LHCN-M2 (cell line): ENCODE results near the gene TMEM31. TPM values are rescaled to one million over a fixed set of nuclear protein-coding genes. Genes with fewer than 3 reads are reported as not detected.

Source experiments
- DNase-seq: peaks from one replicate; pipeline ENCODE4 v3.0.0-alpha.2; 2012; ENCODE audit warnings: low read depth
- polyA plus RNA-seq: library from polyadenylated mRNA; unstranded; fragments of >200 nt; gene quantifications from one replicate; pipeline ENCODE4 v1.2.1, GENCODE V29; 2012; ENCODE audit warnings: missing spikeins
- total RNA-seq: library from RNA; depleted of rRNA; stranded (reverse); fragments of >200 nt; gene quantifications from 2 replicates; pipeline ENCODE4 v1.2.3, GENCODE V29; 2014; rRNA removed

The TMEM31 gene
- total RNA-seq: not detected in 2 replicates
- 0.09 TPM for polyA plus RNA-seq

GRCh38 chrX:103710609-103711008, at the start of gene TMEM31:
Gene TMEM31, plus strand, starts transcription at chrX:103710909. Its CDS starts 1,350 bp downstream, at chrX:103712259.
- DNase-seq: no peak

- no peak for DNase-seq
Observed at GRCh38 chrX:103663981-103664762, 46.5 kb upstream of the TMEM31 start.

DNA sequence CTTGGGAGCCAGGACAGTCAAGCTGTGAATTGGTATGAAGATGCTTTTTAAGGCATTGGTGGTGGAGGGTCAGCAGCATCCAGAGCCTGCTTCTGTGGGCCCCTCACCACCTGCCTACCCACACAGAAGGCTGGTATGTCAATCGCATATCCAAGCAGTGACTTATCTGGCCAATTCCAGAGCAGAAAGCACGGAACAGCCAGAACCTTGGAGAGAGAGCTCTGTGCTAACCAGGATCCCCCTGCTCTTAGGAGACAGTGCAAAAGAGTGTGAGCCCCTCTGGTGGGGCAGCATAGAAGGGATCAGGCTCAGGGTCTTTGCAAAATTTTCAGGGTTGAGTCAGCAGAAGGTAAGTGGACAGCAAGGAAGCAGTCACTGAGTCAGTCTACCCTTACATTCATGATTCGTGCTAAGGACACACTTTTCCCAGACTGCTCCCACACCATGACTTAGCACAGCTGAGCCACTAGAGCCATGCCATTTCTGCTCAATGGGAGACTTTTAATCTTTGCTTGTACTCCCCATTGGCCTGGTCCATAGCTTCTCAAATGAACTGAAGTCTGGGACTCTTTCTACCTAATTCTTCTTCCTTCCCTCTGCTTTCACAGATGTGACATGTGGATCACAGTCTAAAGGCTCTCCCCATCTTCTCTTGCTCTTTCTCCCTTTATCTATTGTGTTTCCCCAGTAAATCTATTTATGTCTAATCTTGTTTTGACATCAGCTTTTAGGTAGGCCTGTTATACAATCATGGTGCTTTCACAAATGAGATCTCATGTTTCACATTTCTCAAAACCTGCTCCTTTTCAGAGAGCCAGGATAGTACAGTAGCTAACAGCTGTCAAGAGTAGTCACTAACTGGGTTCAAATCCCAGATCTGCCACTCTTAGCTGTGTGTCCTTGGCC, 44.3 kb upstream of the TMEM31 start:
- DNase-seq: no peak

- DNase-seq: no peak
Observed at GRCh38 chrX:103669745-103670144, 41.0 kb upstream of the TMEM31 start.

GRCh38 chrX:103674531-103675454, 35.9 kb upstream of the TMEM31 start:
- no peak for DNase-seq

GRCh38 chrX:103678199-103678993, 32.3 kb upstream of the TMEM31 start:
- no peak for DNase-seq

DNA sequence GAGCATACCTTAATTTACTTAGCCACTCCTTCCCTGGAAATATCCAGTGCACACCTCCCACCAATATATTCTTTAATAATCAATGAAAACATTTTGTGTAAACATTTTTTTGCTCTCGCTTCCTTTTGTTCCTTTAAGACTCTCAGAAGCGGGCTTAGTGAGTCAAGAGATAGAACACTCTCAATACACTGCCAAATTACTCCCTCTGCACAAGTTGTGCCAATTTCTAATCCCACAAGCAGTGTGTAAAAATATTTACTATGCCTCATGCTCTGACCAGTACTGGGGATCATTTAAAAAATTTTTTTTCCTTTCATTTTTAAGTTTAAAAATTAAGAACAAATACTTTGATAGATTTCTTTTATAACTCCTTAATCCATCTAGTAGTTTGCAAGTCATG, 29.3 kb upstream of the TMEM31 start:
- DNase-seq: no peak

- no peak for DNase-seq
Observed at GRCh38 chrX:103685396-103685795, 25.3 kb upstream of the TMEM31 start.

GRCh38 chrX:103686199-103687072, 24.3 kb upstream of the TMEM31 start, which contains the start of gene MORF4L2:
Gene MORF4L2, minus strand, starts transcription at chrX:103686699. Its CDS starts 9,672 bp downstream, at chrX:103677027.
- DNase-seq: peak; percentile 98

DNA sequence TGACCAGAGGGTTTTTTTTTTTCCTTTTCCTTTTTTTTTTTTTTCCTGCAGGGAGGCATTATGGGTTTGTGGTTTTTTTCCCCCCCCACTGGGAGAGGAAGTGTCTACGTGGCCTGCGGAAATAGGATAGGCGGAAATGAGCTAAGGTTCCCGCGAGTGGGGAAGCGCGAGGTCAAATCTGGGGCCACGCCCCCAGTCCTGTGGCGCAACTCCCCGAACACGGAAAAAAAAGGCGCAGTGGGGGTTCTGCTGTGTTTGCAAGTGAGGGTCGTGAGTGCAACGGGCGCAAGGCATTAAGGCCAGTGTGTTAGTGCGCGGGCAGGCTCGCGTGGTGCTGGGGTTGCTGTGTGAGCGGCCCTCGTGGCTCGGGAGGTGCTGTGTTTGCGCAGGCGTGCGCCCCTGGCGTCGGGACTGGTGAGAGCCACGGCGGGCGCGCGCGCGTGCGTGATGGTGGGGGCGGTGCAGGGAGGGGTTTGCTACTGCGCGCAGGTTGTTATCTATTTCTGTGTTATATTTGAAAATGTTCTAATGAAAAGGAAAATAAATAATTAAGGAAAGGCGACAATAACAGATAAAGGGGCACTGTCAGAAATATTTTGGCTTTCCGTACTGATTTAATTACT, 23.5 kb upstream of the TMEM31 start:
- DNase-seq: no peak

DNA sequence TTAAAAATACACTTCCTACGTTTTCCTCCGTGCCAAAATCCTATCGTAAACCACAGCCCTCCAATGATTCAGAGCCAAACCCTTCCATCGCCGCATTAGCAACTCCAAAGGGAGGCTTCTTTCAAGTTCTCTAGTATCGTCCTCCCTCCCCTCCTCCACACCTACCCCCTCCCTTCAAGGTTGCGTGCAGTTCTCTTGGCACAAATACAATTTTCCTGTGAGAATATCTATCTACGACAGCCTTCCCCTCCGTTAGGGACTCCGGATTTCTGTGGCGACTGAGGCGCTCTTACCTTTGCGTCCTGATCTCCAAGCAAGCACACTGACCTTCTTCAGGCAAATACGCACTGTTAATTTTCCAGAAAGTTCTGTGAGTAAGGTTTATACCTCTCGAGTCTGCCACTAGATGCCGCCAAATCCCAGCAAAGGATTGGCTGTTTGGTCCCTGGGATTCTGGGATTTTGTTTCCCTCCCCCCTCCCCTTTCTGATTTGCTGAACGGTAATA, 23.0 kb upstream of the TMEM31 start:
- peak; percentile 76 for DNase-seq

DNA sequence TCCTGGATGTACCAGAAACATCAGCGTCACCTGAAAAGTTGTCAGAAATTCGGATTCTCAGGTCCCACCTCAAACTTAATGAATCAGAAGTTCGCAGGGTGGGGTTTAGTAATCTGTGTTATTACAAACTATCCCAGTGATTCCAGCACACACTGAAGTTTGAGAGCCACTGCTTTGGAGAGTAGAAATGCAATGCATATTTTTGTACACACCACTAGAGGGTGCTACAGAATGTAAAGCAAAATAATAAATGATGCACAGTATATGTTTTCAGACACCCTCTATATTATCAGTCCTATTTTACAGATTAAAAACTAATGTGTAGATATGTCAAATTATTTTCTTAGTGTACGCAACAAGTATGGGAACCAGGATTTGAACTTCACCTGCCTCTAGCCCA, 21.8 kb upstream of the TMEM31 start:
- peak; percentile 30 for DNase-seq

GRCh38 chrX:103691059-103691458, 19.6 kb upstream of the TMEM31 start:
- no peak for DNase-seq

DNA sequence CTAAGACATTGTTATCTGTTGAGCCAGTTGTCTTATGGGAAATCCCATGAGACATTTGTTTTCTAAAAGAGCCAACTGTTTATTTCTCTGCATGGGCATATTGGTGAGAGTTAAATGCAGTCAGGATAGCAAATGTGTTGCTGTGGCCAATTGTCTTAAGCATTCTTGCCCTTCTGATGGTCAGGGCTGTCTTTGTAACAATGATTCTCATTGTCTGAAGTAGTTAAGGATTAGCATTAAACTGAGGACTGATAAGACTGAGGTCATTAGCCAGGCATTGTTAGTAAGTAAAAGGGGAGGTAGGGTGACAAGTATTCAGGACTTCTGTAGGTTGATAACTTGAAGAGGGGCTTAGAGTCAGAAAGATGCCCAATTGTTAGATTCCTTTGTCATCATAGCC, 13.0 kb upstream of the TMEM31 start:
- DNase-seq: no peak

GRCh38 chrX:103699243-103699642, 11.5 kb upstream of the TMEM31 start:
- DNase-seq: no peak

GRCh38 chrX:103704863-103705262, 5.8 kb upstream of the TMEM31 start:
- DNase-seq: no peak

DNA sequence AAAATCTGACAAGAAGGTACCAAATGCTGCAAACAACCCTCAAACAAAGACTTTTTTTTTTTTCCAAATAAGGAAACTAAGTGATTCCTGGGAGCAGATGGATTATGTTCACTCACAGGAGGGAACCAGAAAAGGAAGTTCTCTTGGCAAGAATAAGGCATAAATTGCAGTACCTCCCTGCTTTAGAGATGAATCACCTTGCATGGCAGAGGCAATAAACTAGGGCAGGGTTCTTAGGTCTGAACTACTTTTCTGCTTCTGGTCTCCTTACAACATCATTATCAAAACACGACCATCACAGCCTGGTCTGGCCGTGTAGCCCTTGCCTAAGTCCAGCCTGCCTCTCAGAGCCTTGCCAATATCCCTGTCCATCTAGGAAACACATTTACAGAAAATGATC, 6.3 kb downstream of the TMEM31 start:
- peak; percentile 59 for DNase-seq

- no peak for DNase-seq
Observed at GRCh38 chrX:103718120-103718519, 7.4 kb downstream of the TMEM31 start.

DNA sequence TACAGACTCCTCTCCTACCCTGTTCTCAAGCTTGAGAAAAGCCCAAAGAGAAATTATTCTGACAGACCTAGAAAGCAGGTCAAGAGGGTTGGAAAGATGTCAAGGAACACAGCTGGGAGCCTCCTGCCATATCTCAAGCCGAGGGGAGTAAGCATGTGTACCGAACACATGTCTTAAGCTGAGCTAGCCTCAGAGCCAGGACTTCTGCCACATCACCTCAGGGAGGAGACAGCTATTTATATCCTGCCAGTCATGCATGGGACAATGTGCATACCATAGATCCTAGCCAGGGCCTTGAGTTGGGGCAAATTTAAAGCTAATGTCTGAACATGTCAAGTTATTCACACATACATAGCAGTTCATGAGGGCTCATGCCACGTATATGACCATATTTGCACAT, 11.8 kb downstream of the TMEM31 start:
- DNase-seq: peak; percentile 19
